Stimulated activated CD8-positive, alpha-beta memory T cell treated with anti-CD3 and anti-CD28 coated beads, Interleukin-12 subunit alpha, Interleukin-12 subunit beta, amount 100 ng/mL, for 4 hours (primary cell): ENCODE data around the gene CYP39A1.

Experiments
- DNase-seq: peaks from one replicate; pipeline ENCODE4 v3.0.0-alpha.2; 2020; ENCODE audit warnings: low read depth

Gene CYP39A1

GRCh38 chr6:46511320-46511719, 141.3 kb downstream of the CYP39A1 start:
- DNase-seq = no peak

- DNase-seq = no peak
Measured at GRCh38 chr6:46510651-46511050, 142.0 kb downstream of the CYP39A1 start.

- DNase-seq = no peak
Measured at GRCh38 chr6:46509981-46510510, 142.6 kb downstream of the CYP39A1 start.

- DNase-seq = no peak
Measured at GRCh38 chr6:46509063-46509462, 143.6 kb downstream of the CYP39A1 start.

- DNase-seq = no peak
Measured at GRCh38 chr6:46507426-46507825, 145.2 kb downstream of the CYP39A1 start.

- DNase-seq = no peak
Measured at GRCh38 chr6:46505693-46506512, 146.7 kb downstream of the CYP39A1 start.

- DNase-seq = no peak
Measured at GRCh38 chr6:46504242-46504641, 148.4 kb downstream of the CYP39A1 start.

- no peak for DNase-seq
Measured at GRCh38 chr6:46502486-46503119, 150.0 kb downstream of the CYP39A1 start.

- no peak for DNase-seq
Measured at GRCh38 chr6:46501136-46502089, 151.2 kb downstream of the CYP39A1 start.

- DNase-seq = no peak
Measured at GRCh38 chr6:46500382-46500781, 152.2 kb downstream of the CYP39A1 start.
